DMS153 (cell line): ENCODE measurements around the gene GATA5.

ENCODE experiments used
- DNase-seq: peaks from one replicate; lab custom pipeline; 2025; lab: John Stamatoyannopoulos, UW

The GATA5 gene

GRCh38 chr20:62472941-62473585, 2.7 kb downstream of the GATA5 start:
- no peak for DNase-seq

DNA sequence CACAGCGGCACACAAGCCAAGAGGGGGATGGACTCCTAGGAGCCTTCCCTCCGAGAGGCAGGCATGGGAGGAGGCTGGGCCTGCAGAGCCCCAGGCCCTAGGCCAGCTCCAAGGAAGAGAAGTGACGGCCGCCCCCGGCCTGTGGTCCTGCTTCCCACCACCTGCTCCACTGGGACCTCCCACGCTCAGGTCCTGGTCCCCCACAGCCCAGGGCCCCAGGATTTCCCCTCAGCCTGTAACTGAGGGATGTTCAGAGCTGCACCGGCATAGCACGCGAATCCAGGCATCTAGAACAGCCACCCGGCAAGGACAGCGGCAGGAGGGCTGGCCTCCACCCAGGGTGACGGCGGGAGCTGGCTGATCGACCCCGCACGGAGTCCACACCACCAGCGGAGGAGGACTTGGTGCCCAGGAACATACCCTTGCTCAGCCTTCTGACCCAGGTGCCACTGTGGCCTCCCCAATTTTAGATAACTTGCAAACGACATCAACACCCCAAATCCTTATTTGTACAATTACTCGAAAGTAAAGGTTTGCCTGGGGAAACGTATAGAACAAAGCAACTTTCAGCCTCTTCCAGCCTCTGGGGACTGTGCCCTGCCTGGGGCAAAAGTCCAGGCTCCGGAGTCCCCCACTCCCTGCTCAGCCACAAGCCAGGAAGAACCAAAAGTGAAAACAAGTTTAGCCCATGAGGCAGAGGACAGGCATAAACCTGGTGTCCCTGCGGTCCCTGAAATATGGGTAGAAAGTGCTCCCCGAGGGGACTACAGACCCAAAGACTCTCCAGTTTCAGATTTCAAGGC, 3.5 kb downstream of the GATA5 start:
- no peak for DNase-seq

DNA sequence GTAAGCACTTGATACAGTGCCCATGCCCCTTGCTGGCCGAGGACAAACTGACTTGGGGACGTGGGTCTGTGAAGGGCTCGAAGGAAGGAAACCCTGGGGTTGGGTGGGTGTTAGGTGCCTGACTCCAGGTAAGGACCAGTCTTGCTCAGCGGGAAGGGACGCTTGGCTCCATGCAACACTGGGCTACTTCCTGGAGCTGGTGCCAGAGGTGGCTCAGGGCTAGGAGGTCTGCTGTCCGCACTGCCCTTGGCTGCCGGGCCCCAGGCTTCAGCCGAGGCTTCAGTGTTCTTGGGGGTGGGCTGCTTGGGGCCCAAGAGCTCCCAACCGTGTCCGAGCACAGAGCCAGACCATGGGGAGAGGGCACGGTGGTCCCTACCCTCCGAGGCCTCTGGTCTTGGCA, 5.3 kb downstream of the GATA5 start:
- DNase-seq, result no peak

GRCh38 chr20:62470001-62470400, 5.8 kb downstream of the GATA5 start:
- DNase-seq, result no peak

GRCh38 chr20:62469352-62469751, 6.4 kb downstream of the GATA5 start:
- no peak for DNase-seq

- DNase-seq, result no peak
Observed at GRCh38 chr20:62466806-62467537, 8.8 kb downstream of the GATA5 start.

GRCh38 chr20:62466072-62466760, 9.6 kb downstream of the GATA5 start:
- DNase-seq, result no peak

DNA sequence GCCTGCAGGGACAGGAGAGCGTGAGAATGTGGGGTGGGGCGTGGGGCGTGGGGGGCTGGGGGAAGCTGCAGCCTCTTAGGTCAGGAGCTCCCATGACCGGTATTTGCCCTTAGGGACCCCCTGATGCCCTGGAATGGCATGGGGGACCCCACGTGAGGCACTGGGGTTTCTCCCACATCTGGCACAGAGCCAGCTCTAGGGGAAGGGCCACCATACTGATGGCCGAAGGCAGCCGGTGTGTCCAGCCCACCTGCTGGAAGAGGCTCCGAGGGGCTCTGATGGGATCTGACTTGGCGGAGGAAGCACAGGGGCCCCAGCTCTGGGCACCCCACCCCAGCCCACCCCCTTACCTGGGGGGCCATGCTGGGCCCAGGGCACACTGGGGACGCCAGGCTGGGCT, 10.8 kb downstream of the GATA5 start:
- no peak for DNase-seq

- DNase-seq, result no peak
Observed at GRCh38 chr20:62464425-62464770, 11.4 kb downstream of the GATA5 start.

DNA sequence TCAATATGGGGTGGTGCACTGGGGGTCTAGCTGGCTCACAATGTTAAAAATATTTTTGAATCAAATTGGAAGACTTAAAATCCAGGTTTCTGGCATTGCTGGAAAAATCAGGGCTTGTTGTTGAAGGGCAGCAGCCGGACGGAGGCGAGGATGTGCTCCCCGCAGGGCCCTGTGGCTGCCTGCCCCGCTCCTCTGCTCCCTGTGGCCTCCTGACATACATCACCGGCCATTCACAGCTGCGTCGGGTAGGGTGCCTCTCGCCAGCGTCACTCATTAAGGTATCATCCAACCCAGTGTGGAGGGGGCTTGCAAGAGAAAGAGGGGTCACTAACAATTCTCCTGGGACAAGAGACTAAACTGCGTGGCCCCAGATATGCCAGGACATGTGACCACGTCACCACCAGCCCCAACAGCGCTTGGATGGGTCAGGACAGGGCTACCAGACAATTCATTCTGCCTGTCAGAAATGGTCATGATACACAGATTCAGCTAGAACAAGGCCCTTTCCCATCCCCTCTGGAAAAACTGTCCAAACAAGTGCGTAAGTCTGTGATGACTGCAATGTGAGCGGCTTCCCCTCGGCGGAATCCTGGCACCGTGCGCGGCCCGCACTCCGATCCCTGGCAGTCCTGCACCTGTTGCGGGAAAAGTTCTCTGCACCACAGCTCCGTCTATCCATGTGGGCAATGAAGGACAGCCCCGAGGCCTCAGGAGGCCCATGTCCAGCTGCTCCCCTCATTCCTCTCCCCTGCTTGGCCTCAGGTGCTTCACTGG, 12.0 kb downstream of the GATA5 start:
- DNase-seq, result no peak

- no peak for DNase-seq
Observed at GRCh38 chr20:62462976-62463592, 12.7 kb downstream of the GATA5 start.

- DNase-seq, result no peak
Observed at GRCh38 chr20:62461834-62462233, 14.0 kb downstream of the GATA5 start.

DNA sequence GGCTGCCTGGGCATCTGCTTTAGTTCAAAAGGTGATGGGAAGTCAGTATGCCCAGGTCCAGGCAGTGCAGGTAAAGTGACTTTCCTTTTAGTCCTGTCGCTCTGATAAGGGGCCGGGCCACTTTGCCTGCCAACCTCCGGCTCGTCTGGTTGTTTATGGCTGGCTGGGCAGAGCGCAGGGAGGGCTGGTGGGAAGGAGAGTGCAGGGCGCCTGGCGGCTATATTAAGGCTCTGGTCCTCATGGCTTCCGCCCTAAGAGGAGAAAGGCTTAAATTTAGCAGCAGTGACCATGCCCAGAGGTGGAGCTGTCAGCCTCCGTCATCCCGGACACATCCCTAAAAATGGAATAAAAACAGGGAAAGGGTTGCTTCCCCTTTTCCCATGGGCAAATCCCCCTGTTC, 14.6 kb downstream of the GATA5 start:
- DNase-seq, result no peak

- no peak for DNase-seq
Observed at GRCh38 chr20:62460678-62461077, 15.1 kb downstream of the GATA5 start.

DNA sequence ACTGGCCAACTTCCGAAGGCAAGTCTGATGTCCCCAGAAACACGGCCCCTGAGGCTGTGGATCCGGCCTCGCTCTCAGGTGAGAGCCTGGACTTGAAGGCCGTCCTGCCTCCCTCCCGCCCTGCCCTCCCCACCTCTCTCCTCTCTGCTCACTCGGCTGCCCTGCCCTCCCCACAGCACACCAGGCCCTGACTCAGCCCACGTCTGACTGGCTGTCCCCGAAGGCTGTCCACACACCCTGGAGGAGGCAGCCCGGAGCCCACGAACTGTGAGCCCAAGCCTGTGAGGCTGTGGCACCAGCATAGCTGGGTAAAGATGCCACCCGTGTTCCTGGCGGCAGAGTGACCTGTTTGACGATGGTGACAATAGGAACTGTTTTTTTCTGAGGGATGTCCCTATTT, 16.3 kb downstream of the GATA5 start:
- DNase-seq, result no peak

DNA sequence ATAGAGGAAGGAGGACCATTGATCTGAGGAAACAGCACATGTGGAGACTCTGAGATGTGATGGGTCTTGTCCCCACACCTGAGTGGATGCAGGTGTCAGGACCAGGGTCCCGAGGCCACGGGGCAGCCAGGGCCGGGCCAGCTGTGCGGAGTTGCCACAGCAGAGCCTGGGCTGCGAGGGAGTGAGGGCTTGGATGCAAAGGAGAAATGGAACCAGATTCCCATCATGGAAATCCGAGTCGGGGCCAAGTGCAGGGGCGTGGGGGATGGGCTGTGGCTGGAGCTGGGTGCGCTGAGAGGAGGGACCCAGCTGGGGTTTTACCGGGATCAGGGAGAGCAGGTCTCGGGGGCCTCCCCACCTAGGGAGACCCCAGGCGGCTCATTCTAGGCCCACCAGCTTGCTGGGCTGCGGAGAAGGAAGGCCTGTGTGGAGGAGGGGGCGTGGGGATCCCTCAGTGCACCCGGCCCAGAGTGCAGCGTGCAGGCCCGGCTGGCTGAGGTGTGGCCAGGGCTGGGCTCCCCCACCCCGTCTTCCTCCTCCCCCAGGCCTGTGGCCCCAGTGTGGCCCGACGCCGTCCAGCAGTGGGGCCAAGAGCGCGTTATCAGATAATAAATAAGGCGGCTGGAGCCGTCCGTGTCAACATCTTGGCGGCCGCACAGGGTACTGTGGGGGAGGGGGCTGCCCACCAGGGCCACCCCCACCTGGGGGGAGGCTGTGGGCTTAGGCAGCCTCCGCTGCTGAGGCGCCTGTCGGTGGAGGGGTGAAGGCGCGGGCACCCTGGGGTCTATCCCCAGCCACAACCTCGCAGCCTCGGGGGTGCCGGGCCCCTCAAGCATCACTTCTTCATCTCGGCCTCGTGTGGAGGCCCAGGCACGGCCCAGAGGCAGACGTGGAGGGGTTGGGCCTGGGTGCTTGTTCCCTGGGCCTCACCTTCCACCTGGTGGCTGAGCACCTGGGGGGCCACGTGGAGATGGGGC, 17.2 kb downstream of the GATA5 start:
- no peak for DNase-seq

DNA sequence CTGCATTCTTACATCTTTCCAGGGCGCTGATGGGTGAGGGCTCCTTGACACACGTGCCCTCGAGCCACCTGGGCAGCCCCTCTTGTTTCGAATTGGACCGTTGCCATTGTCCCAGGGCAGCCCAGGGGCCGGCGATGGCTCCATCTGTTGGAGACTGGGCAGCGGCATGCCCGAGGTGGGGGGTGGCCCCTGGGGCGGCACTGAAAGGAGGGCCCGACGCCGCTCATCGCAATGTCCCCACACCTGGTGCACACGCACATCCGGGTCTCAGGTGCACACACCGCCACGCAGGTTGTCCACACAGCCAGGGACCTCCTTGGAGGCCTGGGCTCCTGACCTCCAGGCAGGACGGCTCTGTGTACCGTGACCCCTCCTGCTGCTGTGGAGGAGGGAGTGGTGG, 18.0 kb downstream of the GATA5 start:
- DNase-seq, result no peak

DNA sequence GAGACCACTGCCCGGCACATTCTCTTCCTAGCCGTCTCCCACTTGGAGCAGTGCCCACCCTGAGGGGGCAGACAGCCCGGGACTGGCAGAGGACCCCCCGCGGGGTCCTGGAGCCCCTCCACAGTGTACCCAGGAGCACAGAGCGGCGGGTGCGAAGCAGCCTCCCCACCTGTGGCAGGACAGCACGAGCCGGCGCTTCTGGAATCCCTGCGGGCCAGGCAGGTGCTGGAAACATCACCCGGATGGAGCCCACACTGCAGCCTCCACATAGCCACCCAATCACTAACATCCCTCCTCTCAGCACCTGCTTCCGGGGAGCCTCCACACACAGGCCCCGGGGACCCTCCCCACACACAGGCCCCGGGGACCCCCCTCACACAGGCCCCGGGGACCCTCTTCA, 18.7 kb downstream of the GATA5 start:
- DNase-seq, result no peak

GRCh38 chr20:62455929-62456328, 19.9 kb downstream of the GATA5 start:
- DNase-seq, result no peak
